AG04450 (cell line): ENCODE data around the gene MED29. TPM values are rescaled to one million over a fixed set of nuclear protein-coding genes. Genes with fewer than 3 reads are reported as not detected.

ENCODE experiments used
- CTCF ChIA-PET: fragments of 300-600, 350-600 bp; formaldehyde crosslinking; extraction: SDS; loops from one replicate; lab custom pipeline; 2022; ENCODE audit warnings: antibody characterized with exemption, inconsistent platforms; lab: Charles Lee
- POLR2A ChIA-PET: fragments of 350-600 bp; formaldehyde crosslinking; extraction: SDS; loops from one replicate; lab custom pipeline; 2021; ENCODE audit warnings: antibody characterized with exemption, inconsistent platforms; lab: Yijun Ruan, JAX
- DNase-seq: peaks from one replicate; pipeline ENCODE4 v3.0.0-alpha.2; 2011; ENCODE audit warnings: low read depth, low spot score
- H3K27ac ChIP-seq: one replicate; pipeline ENCODE4 v1.5.1; 2012; ENCODE audit warnings: low read depth, low read length, control low read depth
- H3K27me3 ChIP-seq: one replicate; pipeline ENCODE4 v1.6.0; 2012; ENCODE audit warnings: low read length; ENCODE audit not compliant: control insufficient read depth, insufficient read depth
- H3K4me3 ChIP-seq: 2 replicates; pipeline ENCODE4 v1.5.1; 2011; ENCODE audit warnings: mild to moderate bottlenecking, low read depth, low read length, control low read depth
- H3K9me3 ChIP-seq: 2 replicates; pipeline ENCODE4 v1.5.1; 2012; ENCODE audit warnings: low read length; ENCODE audit not compliant: control insufficient read depth, insufficient read depth
- CTCF ChIP-seq: IDR thresholded peaks from 2 replicates; pipeline ENCODE4 v1.5.1; 2011; ENCODE audit warnings: low read depth, low read length, control low read depth, inconsistent platforms
- polyA plus RNA-seq: library from polyadenylated mRNA; depleted of rRNA; stranded (reverse); fragments of >200 nt; gene quantifications from 2 replicates; pipeline ENCODE4 v1.2.3, GENCODE V29; 2011

The MED29 gene
- polyA plus RNA-seq, 1 experiment, result 28.0 TPM

GRCh38 chr19:39410831-39411080, 19.6 kb downstream of the MED29 start:
- CTCF ChIA-PET, result interaction anchor here (1.5 to 2.2 kb wide), 2 partner anchors 9 to 13 kb away, joined by 14 to 67 read pairs; no protein-coding TSS in a partner anchor
- H3K9me3 ChIP-seq, result peaks cover 8% of the 10 kb centered on the region; the same call in 1 of the 2 replicates
- TF ChIP-seq CTCF, result no peak
- POLR2A ChIA-PET, result interaction anchor here (2.1 to 2.3 kb wide), 3 partner anchors 18 to 25 kb away, joined by 10 to 27 read pairs (median 11); partner anchors contain the start of genes MED29, PAF1 and RPS16
- DNase-seq, result no peak
- peak overlapping the region; percentile 93; the same call in 1 of the 2 replicates for H3K4me3 ChIP-seq
- peak overlapping the region; percentile 96 for H3K27ac ChIP-seq
- H3K27me3 ChIP-seq, result no peaks in the 10 kb centered on the region

GRCh38 chr19:39411081-39411831, 20.1 kb downstream of the MED29 start:
- ChIA-PET CTCF (interaction anchor here (0.6 to 2.2 kb wide), 14 partner anchors 8 to 125 kb away, joined by 3 to 67 read pairs (median 3); partner anchors contain the start of genes MED29, PAF1 and RPS16), POLR2A (interaction anchor here (1.0 to 2.3 kb wide), 8 partner anchors 8 to 69 kb away, joined by 3 to 27 read pairs (median 7); partner anchors contain the start of genes MED29, PAF1, RPS16 and SAMD4B)
- Histone ChIP-seq H3K27me3 (no peaks in the 10 kb centered on the region), H3K9me3 (peaks cover 8% of the 10 kb centered on the region; the same call in 1 of the 2 replicates), H3K4me3 (peak overlapping the region; percentile 14), H3K27ac (peak overlapping the region; percentile 96)
- no peak for DNase-seq
- TF ChIP-seq CTCF, result no peak

- peak overlapping the region; percentile 47 for H3K27ac ChIP-seq
- peak; percentile 96 for TF ChIP-seq CTCF
- peak overlapping the region; percentile 46 for H3K4me3 ChIP-seq
- H3K9me3 ChIP-seq, result peaks cover 8% of the 10 kb centered on the region; the same call in 1 of the 2 replicates
- peak; percentile 86 for DNase-seq
- POLR2A ChIA-PET, result interaction anchor here (1.0 to 2.3 kb wide), 8 partner anchors 8 to 70 kb away, joined by 3 to 27 read pairs (median 7); partner anchors contain the start of genes MED29, PAF1, RPS16 and SAMD4B
- no peaks in the 10 kb centered on the region for H3K27me3 ChIP-seq
- CTCF ChIA-PET, result interaction anchor here (0.6 to 2.2 kb wide), 14 partner anchors 8 to 125 kb away, joined by 3 to 67 read pairs (median 3); partner anchors contain the start of genes MED29, PAF1 and RPS16
These were observed 20.6 kb downstream of the MED29 start for GRCh38 chr19:39411832-39412099.

GRCh38 chr19:39412100-39412866, 21.1 kb downstream of the MED29 start, which contains the start of gene PLEKHG2:
TSS of gene PLEKHG2 (plus strand) at chr19:39412669. CDS start at chr19:39414087, 1,418 bp downstream.
- POLR2A ChIA-PET, result interaction anchor here (1.0 to 2.3 kb wide), 8 partner anchors 9 to 70 kb away, joined by 3 to 27 read pairs (median 7); partner anchors contain the start of genes MED29, PAF1, RPS16 and SAMD4B
- CTCF ChIA-PET, result interaction anchor here (1.0 to 2.2 kb wide), 6 partner anchors 9 to 32 kb away, joined by 3 to 67 read pairs (median 6); partner anchors contain the start of gene RPS16
- TF ChIP-seq CTCF, result peak; percentile 75
- Histone ChIP-seq H3K4me3 (peak within 1 kb of the TSS; percentile 84), H3K27ac (peak within 1 kb of the TSS; percentile 92), H3K27me3 (no peaks in the 10 kb centered on the region), H3K9me3 (peaks cover 8% of the 10 kb centered on the region; the same call in 1 of the 2 replicates)
- peak; percentile 100 for DNase-seq
